ENCODE results near the gene SELENOM.

SELENOM gene

DNA sequence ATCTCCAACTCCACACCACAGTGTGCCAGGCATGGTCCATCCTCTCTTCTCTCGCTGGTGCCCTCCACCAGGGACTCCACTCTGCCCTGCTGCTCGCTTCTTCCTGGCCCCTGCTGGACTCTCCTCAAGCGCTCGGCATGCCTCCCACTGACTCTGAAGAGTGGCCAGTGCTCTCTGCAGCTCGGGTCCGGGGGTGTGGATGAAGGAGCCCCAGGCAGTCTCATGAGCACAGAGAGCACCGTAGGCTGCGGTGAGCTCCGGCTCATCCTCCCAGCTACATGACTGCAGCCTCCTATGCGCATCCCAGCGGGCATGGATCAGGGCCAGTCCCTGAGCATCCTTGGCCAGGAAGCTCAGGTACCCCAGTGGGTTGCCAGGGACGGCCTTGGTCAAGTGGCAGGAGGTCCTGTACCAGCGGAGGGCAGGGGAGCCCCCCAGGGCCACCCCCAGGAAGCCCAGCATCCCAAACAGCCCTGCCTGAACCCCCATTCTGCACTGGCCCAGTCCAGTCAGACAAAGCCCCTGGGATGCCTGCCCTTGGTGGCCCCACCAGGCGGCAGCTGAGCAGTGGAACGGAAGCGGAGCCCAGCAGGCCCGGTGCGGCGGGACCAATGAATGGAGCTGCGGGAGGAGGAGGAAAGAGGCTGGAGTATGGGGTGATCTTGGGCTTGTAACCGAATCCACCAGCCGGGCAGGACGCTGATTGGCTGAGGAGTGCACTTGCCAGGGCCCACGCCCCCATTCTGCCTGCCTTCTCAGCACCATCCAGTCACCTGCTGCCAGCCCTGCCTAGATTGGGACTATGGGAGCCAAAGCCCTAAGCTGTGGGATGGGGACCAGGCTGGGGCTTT, 32.7 kb upstream of the SELENOM start, which contains the start of gene PLA2G3:
PLA2G3 (minus strand) TSS at position 643 of the 851 bp plus-strand sequence; CDS start at position 489, 154 bp downstream.
- Histone ChIP-seq H3K4me3 (ENCODE audit: low read depth in 1 of 2, low read length in 2 of 2) (no peak within 1 kb of the TSS), H3K27ac (ENCODE audit: low read length) (no peak within 1 kb of the TSS), H3K4me1 (ENCODE audit: insufficient read depth, low read length) (no peaks in the 10 kb centered on the region), H4K20me1 (ENCODE audit: insufficient read depth, low read length) (no peaks in the 10 kb centered on the region), H3K27me3 (ENCODE audit: insufficient read depth, low read length, poor library complexity) (no peaks in the 10 kb centered on the region), H2AFZ (ENCODE audit: low read depth, low read length) (no peak within 1 kb of the TSS), H3K79me2 (ENCODE audit: insufficient read depth, low read length) (no peaks in the 10 kb centered on the region), H3K9ac (ENCODE audit: low read depth, low read length) (no peak within 1 kb of the TSS), H3K36me3 (ENCODE audit: insufficient read depth, low read length) (no peaks in the 10 kb centered on the region), H3K9me3 (ENCODE audit: insufficient read depth, low read length, severe bottlenecking) (no peaks in the 10 kb centered on the region), H3K4me2 (ENCODE audit: insufficient read depth, low read length) (no peak within 1 kb of the TSS)
- ATAC-seq (ENCODE audit: insufficient read depth, low read depth) (no peak), DNase-seq (no peak)
- TF ChIP-seq CTCF (IDR thresholded peaks at IDR 0.05; ENCODE audit: borderline replicate concordance, extremely low read depth, low read length, poor library complexity, severe bottlenecking) = no peak
- no peak for TF ChIP-seq EZH2 (IDR thresholded peaks at IDR 0.05; ENCODE audit: borderline replicate concordance, low read depth, low read length, severe bottlenecking)

DNA sequence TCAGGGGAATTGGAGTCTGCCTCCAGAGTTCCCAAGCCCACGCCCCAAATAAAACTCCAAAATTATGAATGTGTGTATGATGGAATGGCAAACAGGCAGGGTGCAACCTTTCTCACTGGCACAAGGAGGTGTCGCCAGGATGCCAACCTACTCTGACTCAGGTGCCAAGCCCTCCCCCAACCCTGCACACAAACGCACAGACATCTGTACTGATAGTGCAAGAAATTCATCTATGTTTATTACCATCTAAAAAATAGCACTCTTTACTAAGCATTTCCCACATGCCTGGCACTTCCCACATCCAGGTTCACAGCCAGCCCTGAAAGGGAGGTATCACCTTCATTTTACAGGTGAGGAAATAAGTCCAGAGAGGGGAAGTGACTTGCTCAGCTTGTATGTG, 31.7 kb upstream of the SELENOM start:
- Histone ChIP-seq H3K4me1 (ENCODE audit: insufficient read depth, low read length) (no peaks in the 10 kb centered on the region), H2AFZ (ENCODE audit: low read depth, low read length) (no peak overlapping the region), H4K20me1 (ENCODE audit: insufficient read depth, low read length) (no peaks in the 10 kb centered on the region), H3K27ac (ENCODE audit: low read length) (no peak overlapping the region), H3K9me3 (ENCODE audit: insufficient read depth, low read length, severe bottlenecking) (no peaks in the 10 kb centered on the region), H3K36me3 (ENCODE audit: insufficient read depth, low read length) (no peaks in the 10 kb centered on the region), H3K4me2 (ENCODE audit: insufficient read depth, low read length) (no peak overlapping the region), H3K9ac (ENCODE audit: low read depth, low read length) (no peak overlapping the region), H3K27me3 (ENCODE audit: insufficient read depth, low read length, poor library complexity) (no peaks in the 10 kb centered on the region), H3K4me3 (ENCODE audit: low read depth in 1 of 2, low read length in 2 of 2) (no peak overlapping the region), H3K79me2 (ENCODE audit: insufficient read depth, low read length) (no peaks in the 10 kb centered on the region)
- TF ChIP-seq CTCF (IDR thresholded peaks at IDR 0.05; ENCODE audit: borderline replicate concordance, extremely low read depth, low read length, poor library complexity, severe bottlenecking) = no peak
- no peak for TF ChIP-seq EZH2 (IDR thresholded peaks at IDR 0.05; ENCODE audit: borderline replicate concordance, low read depth, low read length, severe bottlenecking)
- ATAC-seq (ENCODE audit: insufficient read depth, low read depth) = no peak
- no peak for DNase-seq

- no peaks in the 10 kb centered on the region for H4K20me1 ChIP-seq (ENCODE audit: insufficient read depth, low read length)
- no peaks in the 10 kb centered on the region for H3K79me2 ChIP-seq (ENCODE audit: insufficient read depth, low read length)
- no peak overlapping the region for H3K4me2 ChIP-seq (ENCODE audit: insufficient read depth, low read length)
- ATAC-seq (ENCODE audit: insufficient read depth, low read depth) = no peak
- H3K27ac ChIP-seq (ENCODE audit: low read length) = no peak overlapping the region
- no peaks in the 10 kb centered on the region for H3K36me3 ChIP-seq (ENCODE audit: insufficient read depth, low read length)
- DNase-seq = no peak
- no peak overlapping the region for H3K9ac ChIP-seq (ENCODE audit: low read depth, low read length)
- no peak overlapping the region for H3K4me3 ChIP-seq (ENCODE audit: low read depth in 1 of 2, low read length in 2 of 2)
- H3K27me3 ChIP-seq (ENCODE audit: insufficient read depth, low read length, poor library complexity) = no peaks in the 10 kb centered on the region
- H2AFZ ChIP-seq (ENCODE audit: low read depth, low read length) = no peak overlapping the region
- TF ChIP-seq CTCF (IDR thresholded peaks at IDR 0.05; ENCODE audit: borderline replicate concordance, extremely low read depth, low read length, poor library complexity, severe bottlenecking) (no peak), EZH2 (IDR thresholded peaks at IDR 0.05; ENCODE audit: borderline replicate concordance, low read depth, low read length, severe bottlenecking) (no peak)
- no peaks in the 10 kb centered on the region for H3K9me3 ChIP-seq (ENCODE audit: insufficient read depth, low read length, severe bottlenecking)
- no peaks in the 10 kb centered on the region for H3K4me1 ChIP-seq (ENCODE audit: insufficient read depth, low read length)
Measured at GRCh38 chr22:31138126-31138525, 30.8 kb upstream of the SELENOM start.

Measured in DND-41 (cell line).